NCI-H2107 treated with DMSO at 0.1 percent for 48 hours (cell line): ENCODE measurements around the gene HRAS.
A peak's percentile ranks its signal among the peaks of the same experiment; 100 is the strongest.

Source experiments
- DNase-seq: peaks from one replicate; lab custom pipeline; 2025; ENCODE audit not compliant: unreplicated experiment; lab: John Stamatoyannopoulos, UW

Gene HRAS

DNA sequence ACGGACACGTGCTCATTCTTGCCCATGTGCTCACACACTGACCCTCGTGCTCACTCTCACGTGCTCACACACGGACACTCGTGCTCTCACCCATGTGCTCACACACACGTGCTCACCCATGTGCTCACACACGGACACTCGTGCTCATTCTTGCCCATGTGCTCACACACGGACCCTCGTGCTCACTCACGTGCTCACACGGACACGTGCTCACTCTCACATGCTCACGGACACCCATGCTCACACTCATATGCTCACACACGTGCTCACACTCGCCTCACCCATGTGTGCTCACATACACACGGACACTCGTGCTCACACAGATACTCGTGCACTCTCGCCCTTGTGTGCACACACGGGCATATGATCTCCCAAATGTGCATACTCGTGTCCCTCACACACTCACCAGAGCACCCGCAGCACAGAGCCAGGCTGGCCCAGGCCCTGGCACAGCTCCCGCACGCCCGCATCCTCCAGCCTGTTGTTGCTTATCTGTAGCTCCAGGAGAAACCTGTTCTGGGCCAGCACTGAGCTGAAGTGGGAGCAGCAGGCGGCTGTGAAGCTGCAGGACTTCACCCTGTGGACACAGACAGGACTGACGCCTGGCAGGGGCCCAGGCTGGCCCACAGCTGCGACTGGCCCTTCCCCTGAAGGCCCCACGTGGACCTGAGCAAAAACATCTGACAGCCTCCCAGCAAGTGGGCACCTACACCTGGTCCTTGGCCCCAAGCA, 37.6 kb downstream of the HRAS start:
- no peak for DNase-seq

DNA sequence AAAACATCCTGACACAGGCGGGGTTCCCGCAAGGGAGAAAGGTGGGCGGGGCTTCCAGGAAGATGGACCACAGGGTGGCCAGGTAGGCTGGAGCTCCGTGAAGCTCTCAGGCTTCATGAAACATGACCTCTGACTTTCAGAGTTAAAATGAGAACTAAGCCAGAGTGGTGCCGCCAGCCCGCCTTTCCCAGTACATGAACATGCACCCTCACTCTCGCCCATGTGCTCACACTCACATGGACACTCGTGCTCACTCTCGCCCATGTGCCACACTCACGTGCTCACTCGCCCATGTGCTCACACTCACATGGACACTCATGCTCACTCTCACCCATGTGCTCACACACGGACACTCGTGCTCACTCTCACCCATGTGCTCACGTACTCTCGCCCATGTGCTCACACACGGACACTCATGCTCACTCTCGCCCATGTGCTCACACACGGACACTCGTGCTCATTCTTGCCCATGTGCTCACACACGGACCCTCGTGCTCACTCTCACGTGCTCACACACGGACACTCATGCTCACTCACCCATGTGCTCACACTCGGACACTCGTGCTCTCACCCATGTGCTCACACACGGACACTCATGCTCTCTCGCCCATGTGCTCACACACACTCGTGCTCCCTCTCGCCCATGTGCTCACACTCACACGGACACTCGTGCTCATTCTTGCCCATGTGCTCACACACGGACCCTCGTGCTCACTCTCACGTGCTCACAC, 38.4 kb downstream of the HRAS start:
- no peak for DNase-seq

DNA sequence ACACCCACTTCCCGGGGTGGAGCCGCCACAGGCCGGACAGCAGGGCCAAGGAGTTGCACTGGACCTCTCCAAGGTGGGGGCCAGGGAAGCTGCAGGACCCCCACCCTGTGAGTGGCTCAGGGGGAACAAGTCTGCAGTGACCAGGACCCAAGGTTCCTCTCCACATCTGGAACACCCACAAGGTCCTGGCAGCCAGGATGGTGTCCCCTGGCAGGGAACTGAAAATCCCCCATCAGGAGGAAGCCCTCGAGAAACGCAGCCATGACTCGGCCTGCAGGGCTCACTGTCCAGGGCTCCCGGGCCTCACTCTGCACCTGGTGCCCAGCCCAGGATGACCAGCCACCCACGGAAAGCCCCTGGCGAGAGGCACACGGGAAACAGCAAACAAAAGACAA, 39.8 kb downstream of the HRAS start:
- DNase-seq = no peak

DNA sequence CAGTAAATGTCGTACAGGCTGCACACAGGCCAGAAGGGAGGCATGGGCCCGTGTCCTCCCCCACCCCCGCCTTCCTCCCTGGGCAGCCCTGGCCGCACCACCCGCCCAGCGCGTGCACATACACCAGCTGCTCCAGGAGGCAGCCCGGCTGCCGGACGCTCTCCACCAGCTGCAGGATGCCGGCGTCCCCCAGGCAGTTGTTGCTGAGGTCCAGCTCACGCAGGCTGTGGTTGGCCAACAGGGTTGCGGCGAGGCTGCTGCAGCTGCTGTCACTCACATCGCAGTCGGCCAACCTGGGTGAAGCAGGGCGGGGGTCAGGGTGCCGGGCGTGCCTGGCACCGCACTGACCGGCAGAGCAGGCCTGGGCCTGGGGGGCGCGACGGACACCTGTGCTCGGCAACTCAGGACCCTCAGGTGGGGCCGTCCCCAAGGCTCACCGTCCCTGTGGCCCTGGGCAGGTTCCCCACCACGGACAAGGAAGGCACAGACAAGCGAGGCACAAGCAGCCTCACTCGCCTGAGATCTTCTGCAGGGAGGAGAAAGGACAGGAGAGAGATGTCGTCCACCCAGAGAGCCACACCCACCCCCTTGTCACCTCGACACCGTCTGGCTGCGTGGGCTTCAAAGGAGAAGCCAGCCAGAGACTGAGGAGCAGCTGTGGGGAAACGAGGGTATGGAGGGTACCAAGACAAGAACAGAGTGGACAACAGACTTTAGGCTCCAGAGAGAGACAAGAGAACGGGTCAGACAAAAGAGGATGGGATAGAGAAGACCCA, 40.4 kb downstream of the HRAS start:
- DNase-seq = no peak

DNA sequence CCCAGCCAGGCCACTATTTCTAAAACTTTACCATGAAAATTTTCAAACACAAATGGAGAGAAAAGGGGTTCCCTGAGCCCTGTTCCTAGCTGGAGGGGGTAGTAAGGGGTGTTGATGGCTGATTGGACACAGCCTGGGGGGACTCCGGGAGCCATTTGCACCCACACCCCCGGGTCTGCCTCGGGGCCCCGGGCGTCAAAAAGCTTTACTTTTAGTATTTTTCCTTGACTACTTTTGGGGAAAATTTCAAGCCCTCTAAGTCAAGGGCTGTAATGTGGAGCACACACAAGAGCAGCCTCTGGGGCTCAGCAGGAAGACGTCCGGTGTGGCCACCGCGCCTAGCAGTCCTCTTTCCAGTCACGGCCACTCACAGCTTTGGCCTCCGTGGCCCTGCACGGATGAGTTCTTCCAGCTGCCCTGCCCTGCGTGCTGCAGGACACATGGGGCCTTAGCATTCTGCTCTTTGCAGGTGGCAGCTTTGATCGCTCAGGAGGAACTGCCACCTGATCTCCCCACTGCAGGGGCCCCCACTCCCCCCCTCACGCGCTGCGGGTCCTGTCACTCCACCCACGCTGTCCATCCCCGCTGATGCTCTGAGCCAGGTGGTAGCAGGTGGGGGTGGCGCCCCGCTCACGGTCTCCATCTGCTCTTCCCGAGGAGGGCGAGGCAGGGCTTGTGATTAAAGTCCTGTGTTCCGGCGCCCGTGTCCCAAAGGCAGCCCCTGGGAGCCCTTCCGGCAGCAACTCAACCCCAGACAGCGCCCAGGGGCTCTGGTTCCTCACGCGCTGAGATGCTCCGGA, 42.7 kb downstream of the HRAS start:
- peak; percentile 33 for DNase-seq

DNA sequence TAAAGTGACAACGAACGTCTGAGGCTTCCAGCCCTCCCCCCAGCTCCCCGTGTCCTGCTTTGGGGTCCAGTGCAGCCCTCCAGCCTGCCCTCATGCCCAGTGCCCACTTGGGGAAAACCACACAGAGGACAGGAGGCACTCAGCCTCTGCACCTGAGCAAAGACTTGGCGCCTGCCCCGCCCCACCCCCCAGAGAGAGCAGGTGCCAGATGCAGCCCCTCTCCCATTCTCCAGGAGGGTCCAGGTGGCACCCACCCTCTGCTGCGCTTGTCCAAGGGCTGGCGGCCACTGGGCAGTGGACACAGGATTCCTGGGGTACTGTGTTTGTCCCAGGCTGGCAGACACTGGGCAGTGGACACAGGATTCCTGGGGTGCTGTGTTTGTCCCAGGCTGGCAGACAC, 44.0 kb downstream of the HRAS start:
- DNase-seq = no peak

DNA sequence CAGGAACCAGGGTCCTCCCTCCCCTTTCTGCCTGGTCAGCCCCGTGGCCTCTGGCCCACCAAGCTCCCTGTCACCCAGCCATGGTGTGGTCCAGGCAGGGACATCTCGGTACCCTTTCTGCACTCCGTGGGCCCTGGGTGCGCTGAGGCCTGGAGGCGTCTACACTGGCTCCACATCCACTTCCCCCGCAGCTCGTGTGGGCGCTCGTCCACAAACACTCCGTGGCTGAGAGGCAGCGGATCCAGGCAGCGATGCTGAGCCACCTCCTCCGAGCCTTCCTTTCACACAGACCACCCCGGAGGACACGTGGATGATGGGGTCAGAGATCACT, 44.5 kb downstream of the HRAS start:
- no peak for DNase-seq

DNA sequence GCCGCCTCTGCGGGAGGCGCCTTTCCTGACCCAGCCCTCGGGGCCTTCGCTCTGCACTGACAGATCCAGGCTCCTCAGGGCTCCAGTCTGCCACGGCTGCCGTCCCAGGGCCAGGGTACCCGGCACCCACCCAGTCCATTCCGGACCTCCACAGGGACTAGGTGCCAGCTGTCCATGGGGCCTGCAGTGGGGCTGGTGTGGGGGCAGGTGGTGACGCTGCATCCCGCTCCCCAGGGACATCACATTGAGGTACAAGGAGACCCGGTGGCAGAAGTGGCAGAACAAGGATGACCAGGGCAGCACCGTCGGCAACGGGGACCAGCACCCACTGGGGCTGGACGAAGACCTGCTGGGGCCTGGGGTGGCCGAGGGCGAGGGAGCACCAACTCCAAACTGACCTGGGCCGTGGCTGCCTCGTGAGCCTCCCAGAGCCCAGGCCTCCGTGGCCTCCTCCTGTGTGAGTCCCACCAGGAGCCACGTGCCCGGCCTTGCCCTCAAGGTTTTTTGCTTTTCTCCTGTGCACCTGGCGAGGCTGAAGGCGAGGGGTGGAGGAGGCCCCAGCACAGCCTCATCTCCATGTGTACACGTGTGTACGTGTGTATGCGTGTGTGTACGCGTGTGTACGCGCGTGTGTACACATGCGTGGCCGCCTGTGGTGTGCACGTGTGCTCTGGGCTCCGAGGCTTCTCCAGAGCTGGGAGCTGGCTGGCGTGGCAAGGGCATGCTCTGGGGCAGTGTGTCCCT, 45.0 kb downstream of the HRAS start:
- no peak for DNase-seq

DNA sequence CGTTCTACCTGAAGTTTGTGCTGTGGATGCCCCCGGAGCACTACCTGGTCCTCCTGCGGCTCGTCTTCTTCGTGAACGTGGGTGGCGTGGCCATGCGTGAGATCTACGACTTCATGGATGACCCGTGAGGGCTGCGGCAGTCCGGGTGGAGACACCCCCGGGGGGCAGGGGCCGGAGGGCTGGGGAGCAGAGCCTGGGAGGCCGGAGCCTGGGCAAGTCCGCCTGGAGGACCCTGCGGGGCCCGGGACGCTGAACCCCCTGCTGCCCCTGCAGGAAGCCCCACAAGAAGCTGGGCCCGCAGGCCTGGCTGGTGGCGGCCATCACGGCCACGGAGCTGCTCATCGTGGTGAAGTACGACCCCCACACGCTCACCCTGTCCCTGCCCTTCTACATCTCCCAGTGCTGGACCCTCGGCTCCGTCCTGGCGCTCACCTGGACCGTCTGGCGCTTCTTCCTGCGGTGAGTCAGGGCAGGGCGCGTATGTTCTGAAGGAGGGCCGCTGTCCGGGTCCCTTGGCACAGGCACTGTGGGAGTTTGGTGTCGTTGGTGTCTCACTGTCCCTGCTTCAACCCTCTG, 45.7 kb downstream of the HRAS start:
- DNase-seq = no peak

DNA sequence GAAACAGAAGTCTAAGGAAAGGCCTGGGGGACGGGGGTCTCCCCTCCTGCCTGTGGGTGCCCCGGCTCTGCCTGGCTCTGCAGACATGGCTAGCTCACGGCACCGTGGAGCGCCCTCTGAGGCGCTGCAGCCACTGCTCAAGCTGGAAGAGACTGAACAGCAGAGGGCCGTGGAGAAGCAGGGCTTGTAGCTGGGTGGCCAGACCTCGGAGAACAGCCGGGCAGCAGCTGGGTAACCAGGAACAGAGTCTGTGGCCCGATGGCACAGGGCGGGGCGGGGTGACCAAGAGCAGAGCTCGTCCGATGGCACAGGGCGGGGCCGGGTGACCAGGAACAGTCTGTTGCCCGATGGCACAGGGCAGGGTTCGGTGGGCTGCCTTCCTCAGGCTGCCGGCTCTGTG, 46.4 kb downstream of the HRAS start:
- no peak for DNase-seq

DNA sequence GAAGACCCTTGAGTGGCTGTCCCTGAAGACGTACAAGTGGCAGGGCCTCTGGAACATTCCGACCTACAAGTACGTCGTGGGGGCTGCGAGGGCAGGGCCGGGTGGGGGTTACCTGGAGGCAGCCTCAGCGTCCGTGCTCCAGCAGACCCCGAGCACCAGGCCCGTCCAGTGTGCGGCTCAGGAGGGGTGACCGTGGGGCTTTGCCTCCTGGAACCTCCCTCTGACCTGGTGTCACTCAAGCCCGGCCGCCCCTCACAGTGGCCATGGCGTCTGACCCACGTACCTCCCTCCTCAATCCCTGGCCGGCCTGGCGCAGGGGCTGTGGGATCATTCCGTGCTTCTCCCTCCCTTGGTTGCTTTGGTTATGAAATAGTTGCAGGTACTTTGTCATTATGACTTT, 46.8 kb downstream of the HRAS start:
- no peak for DNase-seq

DNA sequence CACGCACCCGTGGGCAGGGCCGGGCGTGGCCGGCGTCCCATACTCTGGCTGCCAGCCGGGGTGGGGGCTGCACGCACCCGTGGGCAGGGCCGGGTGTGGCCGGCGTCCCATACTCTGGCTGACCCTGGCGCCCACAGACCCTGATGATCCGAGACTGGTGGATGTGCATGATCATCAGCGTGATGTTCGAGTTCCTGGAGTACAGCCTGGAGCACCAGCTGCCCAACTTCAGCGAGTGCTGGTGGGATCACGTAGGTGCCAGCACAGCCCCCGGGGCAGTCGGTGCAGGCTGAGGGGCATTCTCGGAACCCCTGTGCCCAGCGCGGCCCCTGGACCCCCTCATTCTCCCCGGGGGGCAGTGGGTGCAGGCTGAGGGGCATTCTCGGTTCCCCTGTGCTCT, 47.3 kb downstream of the HRAS start:
- DNase-seq = no peak

DNA sequence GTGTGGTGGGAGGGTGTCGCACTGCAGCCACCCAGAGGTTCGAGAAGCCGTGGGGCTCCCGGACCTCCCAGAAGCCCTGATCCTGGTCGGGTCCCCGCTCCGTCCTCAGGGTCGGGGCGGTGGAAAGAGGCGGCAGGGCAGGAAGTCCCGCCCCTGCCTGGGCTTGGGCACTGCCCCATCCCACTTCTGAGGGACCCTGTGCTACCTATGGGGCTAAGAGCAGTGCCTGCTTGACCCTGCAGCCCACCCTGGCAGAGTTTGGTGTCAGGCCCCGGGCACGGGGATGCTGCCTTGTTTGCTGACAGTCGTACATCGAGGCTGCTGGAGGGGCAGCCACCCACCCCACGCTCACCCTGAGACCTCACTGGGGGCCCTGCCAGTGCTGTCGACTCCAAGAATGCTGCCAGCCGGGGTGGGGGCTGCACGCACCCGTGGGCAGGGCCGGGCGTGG, 47.8 kb downstream of the HRAS start:
- no peak for DNase-seq

DNA sequence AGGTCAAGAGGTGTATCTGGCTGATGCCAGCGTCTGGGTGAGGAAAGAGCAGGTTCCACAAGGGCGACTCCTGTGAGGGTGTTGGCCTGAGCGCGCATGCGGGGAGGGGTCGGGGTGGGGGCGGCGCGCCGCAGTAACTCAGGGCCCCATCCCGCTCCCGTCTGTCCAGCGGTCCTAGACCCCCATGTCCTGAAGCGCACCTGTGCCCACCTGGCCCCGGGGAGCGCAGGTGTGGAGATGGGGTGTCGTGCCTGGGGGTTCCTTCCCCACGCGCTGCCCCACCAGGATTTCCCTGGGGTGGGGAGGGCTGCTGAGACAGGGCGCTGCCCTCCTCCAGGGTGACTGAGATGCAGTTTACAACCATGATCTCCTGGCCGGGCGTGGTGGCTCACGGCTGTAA, 49.2 kb downstream of the HRAS start:
- no peak for DNase-seq

DNA sequence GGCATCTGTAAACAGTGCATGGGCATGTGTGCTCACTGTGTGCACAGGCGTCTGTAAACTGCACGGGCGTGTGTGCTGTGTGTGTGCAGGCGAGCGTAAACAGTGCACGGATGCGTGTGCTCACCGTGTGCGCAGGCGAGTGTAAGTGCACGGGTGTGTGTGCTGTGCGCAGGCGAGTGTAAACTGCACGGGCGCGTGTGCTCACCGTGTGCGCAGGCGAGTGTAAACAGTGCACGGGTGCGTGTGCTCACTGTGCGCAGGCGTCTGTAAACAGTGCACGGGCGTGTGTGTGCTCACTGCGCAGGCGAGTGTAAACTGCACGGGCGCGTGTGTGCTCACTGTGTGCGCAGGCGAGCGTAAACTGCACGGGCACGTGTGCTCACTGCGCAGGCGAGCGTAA, 50.8 kb downstream of the HRAS start:
- DNase-seq = no peak
